ENCODE data around the gene ZNF804B.

The ZNF804B gene

DNA sequence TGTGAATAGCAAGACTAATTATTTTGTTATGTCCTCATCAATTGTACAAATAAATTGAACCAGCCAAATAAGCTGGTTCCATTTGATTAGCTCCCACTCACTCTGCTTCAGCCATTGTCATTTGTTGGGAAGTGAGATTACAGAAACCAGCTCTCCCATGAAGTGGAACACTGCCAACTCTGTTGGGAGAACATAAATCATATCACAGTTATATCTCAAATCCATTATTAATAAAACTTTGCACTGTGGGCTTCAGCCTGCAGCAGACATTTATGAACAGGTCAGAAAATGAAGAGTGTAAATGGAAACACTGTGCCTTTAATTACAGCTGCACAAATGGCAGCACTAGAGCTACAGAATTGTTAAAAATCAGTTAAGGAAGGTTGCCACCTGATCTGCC, 82.7 kb downstream of the ZNF804B start:
- no peak for DNase-seq

DNA sequence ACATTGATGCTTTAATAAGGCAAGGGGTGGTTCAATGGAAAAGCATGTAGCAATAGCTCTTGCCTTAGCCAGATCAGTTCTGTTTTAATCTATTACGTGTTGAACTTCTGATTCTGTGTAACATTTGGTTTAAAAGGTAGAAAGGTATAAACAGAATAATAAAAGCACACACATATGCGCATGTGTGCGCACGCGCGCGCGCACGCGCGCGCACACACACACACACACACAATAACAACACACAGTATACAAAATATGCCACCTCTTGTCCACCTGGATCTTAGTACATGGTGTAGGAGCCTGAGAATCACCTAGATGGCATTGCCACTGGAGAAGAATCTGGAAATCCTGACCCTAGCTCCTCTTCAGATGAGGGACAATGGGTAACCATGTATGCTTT, 85.6 kb downstream of the ZNF804B start:
- DNase-seq: no peak

DNA sequence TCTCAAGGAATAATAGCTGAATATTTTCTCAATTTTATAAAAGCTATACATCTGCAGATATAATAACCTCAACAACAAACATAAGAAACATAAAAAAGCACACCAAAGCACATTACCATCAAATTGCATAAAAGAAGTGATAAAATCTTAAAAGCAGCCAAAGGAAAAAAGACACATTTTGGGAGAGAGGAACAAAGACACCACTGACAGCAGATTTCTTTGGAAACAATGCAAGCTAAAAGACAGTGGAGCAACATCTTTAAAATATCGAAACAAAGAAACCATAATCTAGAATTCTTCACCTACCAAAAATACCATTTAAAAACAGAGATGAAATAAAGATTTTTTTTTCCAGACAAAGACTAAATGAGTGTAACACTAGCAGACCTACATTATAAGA, 91.7 kb downstream of the ZNF804B start:
- no peak for DNase-seq

GRCh38 chr7:88859288-88859687, 99.8 kb downstream of the ZNF804B start:
- no peak for DNase-seq

DNA sequence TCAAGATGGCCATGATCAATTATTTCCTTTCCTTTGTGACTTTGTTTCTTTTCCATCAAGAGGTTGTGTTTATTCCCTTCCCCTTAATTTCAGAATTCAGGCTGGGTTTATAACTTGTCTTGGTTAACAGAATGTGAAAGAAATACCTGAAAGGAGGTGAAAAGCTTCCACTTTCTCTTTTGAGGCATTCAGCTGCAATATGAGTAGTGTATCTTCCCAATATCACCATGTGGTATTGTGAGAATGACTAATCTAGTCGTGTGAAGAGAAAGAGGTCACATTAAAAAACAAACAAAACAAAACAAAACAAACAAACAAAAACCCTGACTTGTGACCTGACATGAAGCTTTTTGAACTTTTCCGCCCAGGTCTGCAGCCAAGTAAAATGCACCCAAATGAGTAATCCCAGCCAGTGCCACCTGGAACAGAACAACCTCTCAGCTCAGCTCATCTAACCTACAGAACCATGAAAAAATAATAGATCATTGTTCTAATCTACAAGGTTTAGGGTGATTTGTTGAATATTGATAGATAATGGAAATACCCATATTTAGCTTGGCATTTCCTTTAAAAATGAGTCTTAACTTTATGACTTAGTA, 106.9 kb downstream of the ZNF804B start:
- DNase-seq: no peak

GRCh38 chr7:88867158-88867557, 107.7 kb downstream of the ZNF804B start:
- DNase-seq: no peak

GRCh38 chr7:88868456-88868855, 109.0 kb downstream of the ZNF804B start:
- no peak for DNase-seq

- no peak for DNase-seq
Measured at GRCh38 chr7:88881136-88881535, 121.6 kb downstream of the ZNF804B start.

DNA sequence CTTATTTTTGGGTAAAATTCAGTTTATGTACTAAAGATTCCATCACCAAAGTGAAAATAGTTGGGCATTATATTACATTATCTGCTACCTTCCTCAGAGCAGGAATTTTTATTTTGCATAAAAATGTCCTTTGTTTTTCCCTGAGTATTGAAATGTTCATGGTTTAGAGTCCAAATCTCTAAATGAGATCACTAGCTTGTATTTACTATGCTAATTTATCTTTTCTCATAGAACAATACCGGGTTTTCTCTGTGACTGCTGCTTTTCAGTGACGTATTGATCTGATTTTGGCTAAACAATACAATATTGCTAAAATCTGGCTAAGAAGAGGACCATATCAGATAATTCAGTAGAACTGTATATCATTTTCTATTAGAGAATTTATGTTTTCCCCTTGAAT, 125.6 kb downstream of the ZNF804B start:
- no peak for DNase-seq

DNA sequence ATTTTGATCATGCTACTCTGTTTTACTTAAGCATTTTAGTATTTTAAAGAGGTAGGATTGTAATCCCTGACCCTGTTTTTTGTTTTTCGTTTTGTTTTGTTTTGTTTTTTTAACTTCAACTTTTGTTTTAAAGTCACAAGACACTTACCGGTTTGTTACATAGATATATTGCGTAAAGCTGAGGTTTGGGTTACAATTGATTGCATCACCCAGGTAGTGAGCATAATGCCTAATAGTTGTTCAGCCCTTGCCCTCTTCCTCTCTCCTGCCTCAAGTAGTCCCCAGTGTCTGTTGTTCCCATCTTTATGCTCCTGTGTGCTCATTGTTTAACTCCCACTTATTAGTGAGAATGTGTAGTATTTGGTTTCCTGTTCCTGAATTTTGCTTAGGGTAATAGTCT, 129.2 kb downstream of the ZNF804B start:
- DNase-seq: no peak

DNA sequence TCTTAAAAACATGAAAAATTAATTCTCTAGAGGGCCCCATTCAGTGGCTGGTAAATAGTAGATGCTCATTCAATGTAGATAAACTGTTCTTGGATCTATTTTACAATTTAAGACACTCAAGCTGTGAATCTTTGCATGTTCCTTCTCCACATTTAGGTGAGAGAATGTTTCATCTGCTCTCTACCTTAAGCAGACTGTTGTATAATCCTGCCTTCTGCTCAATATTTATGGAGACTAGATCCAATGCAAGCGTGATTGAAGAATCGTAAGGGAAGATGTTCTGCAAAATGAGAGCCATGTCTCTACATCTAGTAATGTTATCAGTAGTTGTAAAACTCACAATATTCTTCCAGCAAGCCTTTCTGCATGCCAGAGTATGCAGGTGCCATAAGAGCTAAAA, 151.0 kb downstream of the ZNF804B start:
- no peak for DNase-seq

GRCh38 chr7:88912852-88913251, 153.4 kb downstream of the ZNF804B start:
- no peak for DNase-seq

DNA sequence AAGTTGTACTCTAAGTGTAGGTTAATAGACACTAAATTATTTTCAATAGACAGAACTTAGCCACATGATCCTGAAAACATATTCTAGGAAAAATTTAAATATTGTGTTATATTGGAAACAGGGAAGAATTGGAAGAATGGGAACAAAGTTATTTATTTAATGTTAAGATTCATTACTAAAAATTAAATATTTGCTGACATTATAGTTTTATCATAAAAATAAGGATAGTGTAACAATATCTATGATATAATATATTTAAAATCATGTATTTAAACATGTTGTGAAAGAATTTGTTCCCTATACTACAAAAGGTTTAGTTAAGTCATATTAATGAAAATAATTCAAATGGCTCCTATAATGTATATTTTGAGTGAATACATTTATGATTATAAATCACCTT, 156.1 kb downstream of the ZNF804B start:
- no peak for DNase-seq

DNA sequence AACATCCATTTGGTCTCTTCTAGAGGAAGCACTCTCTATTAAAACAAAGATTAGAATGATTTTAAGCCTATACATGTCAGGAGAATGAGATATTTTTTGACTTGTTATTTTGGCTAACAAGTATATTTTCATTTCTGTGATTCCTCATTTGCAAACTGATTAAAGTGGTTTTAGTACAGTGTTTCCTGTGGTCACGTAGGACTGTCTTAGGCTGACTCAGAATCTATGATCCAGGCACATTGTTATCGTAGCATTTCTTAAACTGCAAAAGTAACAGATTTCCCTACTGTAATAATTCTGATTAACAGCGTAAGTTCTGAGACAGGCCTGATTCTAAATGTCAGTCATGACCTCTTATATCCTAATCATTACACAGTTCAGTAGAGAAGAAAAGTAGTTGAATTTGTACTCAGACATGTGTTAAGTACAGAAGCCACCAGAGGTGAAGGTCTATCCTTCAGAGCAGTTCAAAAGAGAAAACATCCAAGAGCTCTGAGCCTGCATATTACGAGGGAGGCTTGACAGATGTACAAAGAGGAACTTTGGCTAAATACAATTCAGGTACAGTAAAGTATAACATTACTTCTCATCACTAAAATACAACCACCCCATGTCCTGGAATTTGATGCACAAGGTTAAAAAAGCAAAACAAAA, 160.1 kb downstream of the ZNF804B start:
- no peak for DNase-seq

DNA sequence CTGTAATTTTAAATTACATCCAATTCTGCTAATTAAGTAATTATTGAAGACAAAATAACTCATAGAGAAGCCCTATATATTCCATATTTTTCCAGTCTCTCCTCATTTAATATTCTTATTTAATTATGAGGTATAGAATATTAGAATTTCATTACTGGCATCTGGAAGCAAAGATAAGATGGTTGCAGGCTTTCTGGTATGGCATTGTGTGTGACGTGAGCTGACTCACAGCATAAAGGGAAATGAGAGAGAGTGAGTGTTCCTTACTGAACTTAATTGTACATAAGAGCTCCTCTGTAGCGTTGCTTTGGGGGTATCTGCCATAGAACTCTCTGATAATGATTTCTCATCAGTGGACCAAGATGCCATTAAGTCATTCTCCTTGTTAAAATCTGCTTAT, 163.4 kb downstream of the ZNF804B start:
- no peak for DNase-seq

DNA sequence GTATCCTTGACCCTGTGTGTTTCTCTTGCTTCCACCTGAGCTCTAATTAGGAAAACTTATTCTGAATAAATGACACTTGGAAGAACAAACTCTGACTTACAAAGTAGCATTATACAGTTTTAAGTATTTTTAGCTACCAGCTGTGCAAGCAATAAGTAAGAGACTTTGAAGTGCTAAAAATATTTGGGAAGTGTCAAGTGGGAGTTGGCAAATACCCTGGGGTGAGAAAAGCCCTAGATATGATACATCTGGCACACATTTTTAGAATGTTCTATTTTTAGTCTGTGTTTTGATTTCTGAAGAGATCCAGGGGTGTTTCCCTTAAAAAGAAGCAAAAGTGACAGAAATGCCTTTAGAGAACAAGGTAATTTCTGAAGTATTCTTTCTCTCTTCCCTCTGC, 168.8 kb downstream of the ZNF804B start:
- no peak for DNase-seq

- DNase-seq: no peak
Measured at GRCh38 chr7:88929719-88930118, 170.2 kb downstream of the ZNF804B start.

DNA sequence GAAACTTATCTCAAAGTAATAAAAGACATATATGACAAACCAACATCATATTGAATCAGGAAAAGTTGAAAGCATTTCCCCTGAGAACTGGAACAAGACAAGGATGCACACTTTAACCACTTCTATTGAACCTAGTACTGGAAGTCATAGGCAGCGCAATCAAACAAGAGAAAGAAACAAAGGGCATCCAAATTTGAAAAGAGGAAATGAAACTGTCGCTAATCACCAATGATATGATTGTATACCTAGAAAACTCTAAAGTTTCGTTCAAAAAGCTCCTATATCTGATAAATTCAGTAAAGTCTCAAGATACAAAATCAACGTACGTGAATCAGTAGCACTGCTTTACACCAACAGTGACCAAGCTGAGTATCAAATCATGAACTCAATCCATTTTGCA, 173.8 kb downstream of the ZNF804B start:
- no peak for DNase-seq

DNA sequence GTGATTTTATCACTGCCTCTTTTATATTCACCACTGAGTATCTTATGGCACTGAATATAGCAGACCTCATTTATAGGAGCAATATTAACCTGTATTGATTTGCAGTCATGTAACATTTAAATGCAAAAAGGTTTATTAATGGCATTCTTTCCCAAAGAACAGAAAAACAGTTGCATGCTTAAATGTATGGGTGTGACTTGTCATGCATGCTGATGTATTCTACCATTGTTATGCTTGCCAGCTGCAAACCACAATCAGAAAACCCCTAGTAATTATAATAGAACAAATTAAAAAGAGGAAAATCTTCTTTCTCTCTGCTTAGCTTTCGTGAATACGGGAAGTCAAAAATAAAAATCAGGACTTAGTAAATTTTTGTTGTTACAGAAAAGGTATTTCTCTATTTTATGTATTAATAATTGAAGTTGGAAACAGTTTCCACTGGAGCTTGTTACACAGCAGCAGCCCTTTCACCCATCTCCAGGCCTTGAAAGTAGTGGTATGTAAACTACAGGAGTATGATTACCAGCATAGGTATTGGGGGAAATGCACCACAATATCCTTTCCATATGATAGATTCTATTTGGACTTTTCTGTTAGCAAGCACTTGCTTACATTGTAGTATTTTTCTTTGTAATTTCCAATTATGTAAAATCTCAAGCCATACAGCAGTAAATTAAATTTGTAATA, 183.5 kb downstream of the ZNF804B start:
- no peak for DNase-seq

DNA sequence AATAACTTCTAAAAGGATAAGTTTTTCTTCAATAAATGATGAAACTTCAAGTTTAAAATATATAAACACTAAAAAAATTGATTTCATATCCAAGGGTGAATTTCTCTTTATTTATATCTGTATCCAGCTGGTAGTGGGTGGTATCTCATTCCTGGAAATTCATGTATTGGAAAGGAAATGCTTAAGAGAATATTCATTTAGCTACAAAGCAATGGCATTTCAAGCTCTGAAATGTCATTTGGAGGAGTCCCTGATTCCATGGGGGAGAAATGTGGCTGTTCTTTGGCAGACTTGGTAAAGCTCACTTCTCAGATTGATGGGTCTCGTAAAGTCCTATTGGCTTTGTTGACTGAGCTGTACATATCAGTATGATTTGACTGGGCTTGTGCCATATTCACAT, 192.3 kb downstream of the ZNF804B start:
- DNase-seq: no peak

- DNase-seq: no peak
Measured at GRCh38 chr7:88964418-88964817, 204.9 kb downstream of the ZNF804B start.

GRCh38 chr7:88965371-88965770, 205.9 kb downstream of the ZNF804B start:
- no peak for DNase-seq

- DNase-seq: no peak
Measured at GRCh38 chr7:88967432-88967831, 207.9 kb downstream of the ZNF804B start.

DNA sequence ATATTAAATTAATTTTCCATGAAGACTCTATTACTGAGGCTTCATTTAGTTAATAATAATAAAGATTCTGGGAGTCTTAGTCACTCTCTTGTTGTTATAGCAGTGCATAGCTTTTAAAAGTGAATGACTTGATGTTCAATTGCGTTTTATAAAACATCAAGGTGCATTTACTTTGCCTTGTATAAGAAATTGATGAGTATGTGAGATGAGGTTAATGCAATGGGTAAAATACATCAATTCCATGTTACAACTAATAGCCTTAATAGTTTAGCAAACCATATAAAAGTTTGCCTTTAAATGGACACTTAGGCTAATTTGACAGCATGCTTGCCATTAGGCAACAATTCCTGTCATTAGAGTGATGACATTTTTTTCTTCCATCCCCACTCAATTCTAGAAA, 209.7 kb downstream of the ZNF804B start:
- no peak for DNase-seq

- DNase-seq: no peak
Measured at GRCh38 chr7:88985295-88985694, 225.8 kb downstream of the ZNF804B start.

Data from NCI-H446 treated with DMSO at 0.1 percent for 48 hours (cell line).